IMR-90 (cell line): Measurements from ENCODE around the gene SPHK1. TPM values are rescaled to one million over a fixed set of nuclear protein-coding genes. Genes with fewer than 3 reads are reported as not detected.

Experiments
- ATAC-seq: fragments of 200-7000 bp; cut with Tn5 transposase; 2 replicates; pipeline ENCODE4 v1.9.1; 2020; ENCODE audit warnings: low read depth, mild to moderate bottlenecking, moderate library complexity
- BruUV-seq: library from RNA; stranded (reverse); fragments of 400-500 nt; replicated peaks from 2 replicates; lab custom pipeline; 2021; lab: Mats Ljungman, UMichigan
- CTCF ChIA-PET: fragments of 300-600 bp; formaldehyde crosslinking; extraction: SDS; loops from one replicate; lab custom pipeline; 2021; ENCODE audit warnings: antibody characterized with exemption; lab: Yijun Ruan, JAX
- POLR2A ChIA-PET: fragments of 300-600 bp; sonication (Branson Sonifier 250); formaldehyde crosslinking; loops from one replicate; lab custom pipeline; 2022; ENCODE audit warnings: antibody characterized with exemption; ENCODE audit not compliant: unreplicated experiment; lab: Charles Lee
- DNase-seq: peaks from one replicate; pipeline ENCODE4 v3.0.0; 2013
- H2AFZ ChIP-seq: replicated peaks from 2 replicates; pipeline ENCODE3; 2013; ENCODE audit warnings: low read length, mild to moderate bottlenecking; ENCODE audit not compliant: poor library complexity
- H2AK5ac ChIP-seq: 2 replicates; pipeline ENCODE4 v1.6.1; 2013; ENCODE audit warnings: low read depth, low read length, inconsistent platforms
- H2AK9ac ChIP-seq: replicated peaks from 2 replicates; pipeline ENCODE3; 2013; ENCODE audit warnings: mild to moderate bottlenecking, low read depth, low read length, moderate library complexity; ENCODE audit not compliant: poor library complexity
- H2BK120ac ChIP-seq: 2 replicates; pipeline ENCODE4 v1.6.1; 2013; ENCODE audit warnings: low read depth, low read length, inconsistent platforms
- H2BK15ac ChIP-seq: 3 replicates; pipeline ENCODE4 v1.6.1; 2013; ENCODE audit warnings: low read depth, low read length, inconsistent platforms
- H2BK20ac ChIP-seq: 2 replicates; pipeline ENCODE4 v1.6.1; 2013; ENCODE audit warnings: low read depth, mild to moderate bottlenecking, inconsistent platforms, low read length, moderate library complexity
- H2BK5ac ChIP-seq: 2 replicates; pipeline ENCODE4 v1.6.1; 2013; ENCODE audit warnings: mild to moderate bottlenecking, low read depth, low read length, inconsistent platforms; ENCODE audit not compliant: poor library complexity, severe bottlenecking
- H3K14ac ChIP-seq: replicated peaks from 2 replicates; pipeline ENCODE4 v1.6.1; 2013; ENCODE audit warnings: low read depth, low read length, inconsistent platforms
- H3K18ac ChIP-seq: 2 replicates; pipeline ENCODE4 v1.6.1; 2013; ENCODE audit warnings: low read depth, low read length, control low read depth
- H3K23ac ChIP-seq: 2 replicates; pipeline ENCODE4 v1.6.1; 2013; ENCODE audit warnings: low read depth, low read length, inconsistent platforms
- H3K27ac ChIP-seq: 2 replicates; pipeline ENCODE4 v1.5.1; 2013; ENCODE audit warnings: mild to moderate bottlenecking, control low read depth, low read length; ENCODE audit not compliant: insufficient read depth
- H3K27me3 ChIP-seq: 2 replicates; pipeline ENCODE4 v1.6.1; 2013; ENCODE audit warnings: low read length; ENCODE audit not compliant: control insufficient read depth, insufficient read depth
- H3K36me3 ChIP-seq: 2 replicates; pipeline ENCODE4 v1.6.1; 2013; ENCODE audit warnings: low read length, mixed read lengths; ENCODE audit not compliant: control insufficient read depth, insufficient read depth
- H3K4ac ChIP-seq: 2 replicates; pipeline ENCODE4 v1.6.1; 2013; ENCODE audit warnings: low read depth, low read length, inconsistent platforms
- H3K4me1 ChIP-seq: 2 replicates; pipeline ENCODE4 v1.6.1; 2013; ENCODE audit warnings: low read length, mixed read lengths; ENCODE audit not compliant: control insufficient read depth, insufficient read depth
- H3K4me2 ChIP-seq: 2 replicates; pipeline ENCODE4 v1.6.1; 2013; ENCODE audit warnings: low read depth, mild to moderate bottlenecking, control low read depth, low read length, moderate library complexity
- H3K4me3 ChIP-seq: 2 replicates; pipeline ENCODE4 v1.5.1; 2013; ENCODE audit warnings: low read depth, mild to moderate bottlenecking, control low read depth, low read length, moderate library complexity; ENCODE audit not compliant: insufficient read depth
- H3K56ac ChIP-seq: 2 replicates; pipeline ENCODE4 v1.6.1; 2013; ENCODE audit warnings: low read length, inconsistent platforms; ENCODE audit not compliant: insufficient read depth; ENCODE audit errors: extremely low read depth
- H3K79me1 ChIP-seq, 2 experiments: 2 replicates each; pipeline ENCODE4 v1.6.1; 2013; ENCODE audit warnings: low read length in 2 of 2, inconsistent platforms in 1 of 2, low read depth in 1 of 2
- H3K9ac ChIP-seq: 2 replicates; pipeline ENCODE4 v1.6.1; 2013; ENCODE audit warnings: low read depth, low read length, control low read depth
- H3K9me1 ChIP-seq: 2 replicates; pipeline ENCODE4 v1.6.1; 2013; ENCODE audit warnings: low read length, inconsistent platforms; ENCODE audit not compliant: insufficient read depth
- H3K9me3 ChIP-seq: 2 replicates; pipeline ENCODE4 v1.6.1; 2013; ENCODE audit warnings: low read length; ENCODE audit not compliant: control insufficient read depth, insufficient read depth
- H4K20me1 ChIP-seq: 2 replicates; pipeline ENCODE4 v1.6.1; 2013; ENCODE audit warnings: low read length, inconsistent platforms; ENCODE audit not compliant: insufficient read depth
- H4K5ac ChIP-seq: 2 replicates; pipeline ENCODE4 v1.6.1; 2013; ENCODE audit warnings: mild to moderate bottlenecking, low read depth, low read length, control low read depth
- H4K8ac ChIP-seq, 2 experiments: 2 replicates each; pipeline ENCODE4 v1.6.1; 2013; ENCODE audit warnings: low read depth in 2 of 2, low read length in 2 of 2, control low read depth in 1 of 2, inconsistent platforms in 1 of 2
- H4K91ac ChIP-seq: 2 replicates; pipeline ENCODE4 v1.6.1; 2013; ENCODE audit warnings: low read depth, low read length, inconsistent platforms; ENCODE audit not compliant: insufficient read depth
- MAFK ChIP-seq: IDR thresholded peaks from 2 replicates; pipeline ENCODE4 v1.6.1; 2012; ENCODE audit warnings: low read depth, low read length, improper control_type of control experiment
- RCOR1 ChIP-seq: IDR thresholded peaks from 2 replicates; pipeline ENCODE4 v1.6.1; 2012; ENCODE audit warnings: mild to moderate bottlenecking, low read length, improper control_type of control experiment; ENCODE audit not compliant: insufficient replicate concordance
- WGBS, 2 experiments: methylation state at CpG; one replicate each; pipeline versions ENCODE4 v1.1.5 to v1.1.7; 2013; ENCODE audit warnings: missing lambda C conversion rate in 2 of 2; ENCODE audit not compliant: insufficient read length in 1 of 2; ENCODE audit errors: extremely low coverage in 2 of 2; 5-methylcytosine and 5-hydroxymethylcytosine counted together
- dilution Hi-C: fragments of 300-500 bp; cut with HindIII; formaldehyde crosslinking; loops from one replicate; pipeline ENCODE4 v1.14.3; 2018; ENCODE audit warnings: low sequenced_read_pairs; ENCODE audit not compliant: unreplicated experiment
- in situ Hi-C: fragments of 300-500 bp; cut with MboI; formaldehyde crosslinking; loops from 3 replicates; pipeline ENCODE4 v1.14.3; 2019; ENCODE audit warnings: low sequenced_read_pairs, inconsistent platforms, mixed read lengths
- intact Hi-C: fragments of 100-400 bp; cut with micrococcal nuclease; formaldehyde crosslinking; loops from 2 replicates; pipeline ENCODE4 v1.10.0; 2022
- polyA plus RNA-seq, 3 experiments: library from polyadenylated mRNA; depleted of rRNA; stranded (reverse); fragments of >200 nt; gene quantifications; 2 replicates each; pipeline ENCODE4 v1.2.3, GENCODE V29; 2012; ENCODE audit warnings: low replicate concordance in 1 of 3
- total RNA-seq: library from RNA; depleted of rRNA; stranded (reverse); fragments of >200 nt; gene quantifications from 2 replicates; pipeline ENCODE4 v1.2.3, GENCODE V29; 2012

The SPHK1 gene
- total and polyA plus RNA-seq, 2 of the 4 experiments (the other 2 are of a cell fraction), result 44.4 to 82.7 TPM

DNA sequence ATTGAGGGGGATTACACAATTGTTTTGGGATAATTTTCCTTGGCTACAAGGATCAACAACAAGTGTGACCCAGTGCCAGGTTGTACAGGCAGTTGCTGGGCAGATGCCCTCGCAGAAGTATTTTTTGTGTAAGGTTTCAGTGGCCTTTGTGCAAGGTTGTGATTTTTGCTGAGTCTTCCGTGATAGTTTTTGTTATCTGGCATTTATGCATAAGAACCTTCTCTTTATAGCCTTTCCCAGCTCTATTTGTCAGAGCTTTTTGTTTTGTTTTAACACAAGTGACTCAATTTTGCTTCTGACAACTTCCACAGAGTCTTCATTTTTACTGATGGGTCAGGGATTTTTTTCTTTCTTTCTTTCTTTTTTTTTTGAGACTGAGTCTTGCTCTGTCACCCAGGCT, 23.9 kb upstream of the SPHK1 start:
- in situ Hi-C loops (no loop called here), intact Hi-C loops (no loop called here), dilution Hi-C loops (no loop called here)
- H3K27ac ChIP-seq, result peak overlapping the region; percentile 32; the same call in 1 of the 2 replicates
- no peak overlapping the region for H2BK20ac ChIP-seq
- H3K27me3 ChIP-seq, result no peaks in the 10 kb centered on the region
- H2AK9ac ChIP-seq, result no peak overlapping the region
- H3K4ac ChIP-seq, result no peak overlapping the region
- peak overlapping the region; percentile 33; the same call in 1 of the 2 replicates for H3K9ac ChIP-seq
- H3K18ac ChIP-seq, result peak overlapping the region; percentile 35; the same call in 1 of the 2 replicates
- no peaks in the 10 kb centered on the region for H3K9me1 ChIP-seq
- ChIA-PET CTCF (no interaction called here), POLR2A (no interaction called here)
- no peak overlapping the region for H2BK120ac ChIP-seq
- no peak overlapping the region for H2AFZ ChIP-seq
- H2AK5ac ChIP-seq, result no peak overlapping the region
- H3K4me3 ChIP-seq, result no peak overlapping the region
- WGBS, 2 experiments, result no CpG with 5 or more reads among the region's 2 CpGs
- no peak overlapping the region for H3K14ac ChIP-seq
- no peak for ATAC-seq
- H2BK15ac ChIP-seq, result no peak overlapping the region
- H3K4me1 ChIP-seq, result peaks cover 6% of the 10 kb centered on the region
- TF ChIP-seq MAFK, result 0 out of 2 replicates have a peak, but pooled peaks have one; percentile 26
- no peak for TF ChIP-seq RCOR1
- H4K8ac ChIP-seq, result no peak overlapping the region
- H4K91ac ChIP-seq, result no peak overlapping the region
- H3K79me1 ChIP-seq, result no peaks in the 10 kb centered on the region
- H3K36me3 ChIP-seq, result no peaks in the 10 kb centered on the region
- H2BK5ac ChIP-seq, result no peak overlapping the region
- no peaks in the 10 kb centered on the region for H4K20me1 ChIP-seq
- H3K56ac ChIP-seq, result no peak overlapping the region
- no peak overlapping the region for H3K23ac ChIP-seq
- peak; percentile 37 for DNase-seq
- H4K5ac ChIP-seq, result 0 out of 2 replicates have a peak overlapping the region, but pooled peaks have one; percentile 11
- no TSS peak for BruUV-seq
- H3K4me2 ChIP-seq, result no peak overlapping the region
- H3K9me3 ChIP-seq, result no peaks in the 10 kb centered on the region
